HL-60 (cell line): ENCODE results near the gene ZBTB40.

Experiments used
- DNase-seq, 2 experiments: peaks; one replicate each; pipeline ENCODE4 v3.0.0-alpha.2; 2010 to 2020; ENCODE audit warnings: low read depth in 1 of 2, low spot score in 1 of 2
- H3K27ac ChIP-seq: fragments of 250-450 bp; sonication (Bioruptor Pico); replicated peaks from 2 replicates; pipeline ENCODE4 v1.5.1; 2020; ENCODE audit warnings: mild to moderate bottlenecking, moderate library complexity
- H3K27me3 ChIP-seq: fragments of 250-450 bp; sonication (Bioruptor Pico); 2 replicates; pipeline ENCODE4 v1.5.1; 2021; ENCODE audit warnings: mild to moderate bottlenecking, moderate library complexity; ENCODE audit not compliant: insufficient read depth, poor library complexity, severe bottlenecking
- H3K4me3 ChIP-seq: replicated peaks from 2 replicates; pipeline ENCODE4 v1.5.1; 2011; ENCODE audit warnings: mild to moderate bottlenecking, control low read depth, low read length; ENCODE audit not compliant: insufficient read depth
- GABPA ChIP-seq: IDR thresholded peaks from 2 replicates; pipeline ENCODE4 v1.6.1; 2012; ENCODE audit warnings: low read depth
- POLR2AphosphoS5 ChIP-seq: IDR thresholded peaks from 2 replicates; pipeline ENCODE4 v1.6.1; 2012; ENCODE audit warnings: low read depth
- SPI1 ChIP-seq: IDR thresholded peaks from 2 replicates; pipeline ENCODE4 v1.6.1; 2012; ENCODE audit warnings: low read depth, mild to moderate bottlenecking, borderline replicate concordance
- TF ChIP-seq, protein P1 (sequence below): IDR thresholded peaks from 2 replicates; pipeline ENCODE4 v1.6.1; 2012; ENCODE audit warnings: low read depth; ENCODE audit not compliant: insufficient replicate concordance
- TF ChIP-seq, protein P2 (sequence below): IDR thresholded peaks from one replicate; pipeline ENCODE4 v1.5.1; 2011; ENCODE audit warnings: low read length, control low read depth, inconsistent platforms; ENCODE audit not compliant: insufficient read depth

Gene ZBTB40

DNA sequence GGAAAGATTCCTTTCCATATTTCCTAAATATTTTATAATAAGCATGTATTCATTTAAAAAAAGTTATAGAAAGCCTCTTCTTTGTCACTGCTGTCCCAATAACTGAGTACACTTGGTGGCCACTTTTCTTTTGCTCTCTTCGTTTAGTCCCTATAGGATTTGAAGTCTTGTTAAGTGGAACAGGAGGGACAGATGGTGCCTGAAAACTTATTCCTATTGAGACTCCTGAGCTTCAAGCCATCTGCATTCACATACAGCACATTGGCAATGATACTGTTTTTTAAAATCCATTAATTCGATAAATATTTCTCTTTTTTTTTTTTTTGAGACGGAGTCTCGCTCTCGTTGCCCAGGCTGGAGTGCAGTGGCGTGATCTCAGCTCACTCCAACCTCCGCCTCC, 2.0 kb upstream of the ZBTB40 start:
- no peak for DNase-seq
- Histone ChIP-seq H3K27me3 (no peaks in the 10 kb centered on the region), H3K4me3 (no peak overlapping the region), H3K27ac (no peak overlapping the region)
- TF ChIP-seq, protein P1, sequence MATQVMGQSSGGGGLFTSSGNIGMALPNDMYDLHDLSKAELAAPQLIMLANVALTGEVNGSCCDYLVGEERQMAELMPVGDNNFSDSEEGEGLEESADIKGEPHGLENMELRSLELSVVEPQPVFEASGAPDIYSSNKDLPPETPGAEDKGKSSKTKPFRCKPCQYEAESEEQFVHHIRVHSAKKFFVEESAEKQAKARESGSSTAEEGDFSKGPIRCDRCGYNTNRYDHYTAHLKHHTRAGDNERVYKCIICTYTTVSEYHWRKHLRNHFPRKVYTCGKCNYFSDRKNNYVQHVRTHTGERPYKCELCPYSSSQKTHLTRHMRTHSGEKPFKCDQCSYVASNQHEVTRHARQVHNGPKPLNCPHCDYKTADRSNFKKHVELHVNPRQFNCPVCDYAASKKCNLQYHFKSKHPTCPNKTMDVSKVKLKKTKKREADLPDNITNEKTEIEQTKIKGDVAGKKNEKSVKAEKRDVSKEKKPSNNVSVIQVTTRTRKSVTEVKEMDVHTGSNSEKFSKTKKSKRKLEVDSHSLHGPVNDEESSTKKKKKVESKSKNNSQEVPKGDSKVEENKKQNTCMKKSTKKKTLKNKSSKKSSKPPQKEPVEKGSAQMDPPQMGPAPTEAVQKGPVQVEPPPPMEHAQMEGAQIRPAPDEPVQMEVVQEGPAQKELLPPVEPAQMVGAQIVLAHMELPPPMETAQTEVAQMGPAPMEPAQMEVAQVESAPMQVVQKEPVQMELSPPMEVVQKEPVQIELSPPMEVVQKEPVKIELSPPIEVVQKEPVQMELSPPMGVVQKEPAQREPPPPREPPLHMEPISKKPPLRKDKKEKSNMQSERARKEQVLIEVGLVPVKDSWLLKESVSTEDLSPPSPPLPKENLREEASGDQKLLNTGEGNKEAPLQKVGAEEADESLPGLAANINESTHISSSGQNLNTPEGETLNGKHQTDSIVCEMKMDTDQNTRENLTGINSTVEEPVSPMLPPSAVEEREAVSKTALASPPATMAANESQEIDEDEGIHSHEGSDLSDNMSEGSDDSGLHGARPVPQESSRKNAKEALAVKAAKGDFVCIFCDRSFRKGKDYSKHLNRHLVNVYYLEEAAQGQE: no peak
- no peak for TF ChIP-seq SPI1
- TF ChIP-seq GABPA: no peak
- no peak for TF ChIP-seq POLR2AphosphoS5
- TF ChIP-seq, protein P2, sequence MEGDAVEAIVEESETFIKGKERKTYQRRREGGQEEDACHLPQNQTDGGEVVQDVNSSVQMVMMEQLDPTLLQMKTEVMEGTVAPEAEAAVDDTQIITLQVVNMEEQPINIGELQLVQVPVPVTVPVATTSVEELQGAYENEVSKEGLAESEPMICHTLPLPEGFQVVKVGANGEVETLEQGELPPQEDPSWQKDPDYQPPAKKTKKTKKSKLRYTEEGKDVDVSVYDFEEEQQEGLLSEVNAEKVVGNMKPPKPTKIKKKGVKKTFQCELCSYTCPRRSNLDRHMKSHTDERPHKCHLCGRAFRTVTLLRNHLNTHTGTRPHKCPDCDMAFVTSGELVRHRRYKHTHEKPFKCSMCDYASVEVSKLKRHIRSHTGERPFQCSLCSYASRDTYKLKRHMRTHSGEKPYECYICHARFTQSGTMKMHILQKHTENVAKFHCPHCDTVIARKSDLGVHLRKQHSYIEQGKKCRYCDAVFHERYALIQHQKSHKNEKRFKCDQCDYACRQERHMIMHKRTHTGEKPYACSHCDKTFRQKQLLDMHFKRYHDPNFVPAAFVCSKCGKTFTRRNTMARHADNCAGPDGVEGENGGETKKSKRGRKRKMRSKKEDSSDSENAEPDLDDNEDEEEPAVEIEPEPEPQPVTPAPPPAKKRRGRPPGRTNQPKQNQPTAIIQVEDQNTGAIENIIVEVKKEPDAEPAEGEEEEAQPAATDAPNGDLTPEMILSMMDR: no peak

DNA sequence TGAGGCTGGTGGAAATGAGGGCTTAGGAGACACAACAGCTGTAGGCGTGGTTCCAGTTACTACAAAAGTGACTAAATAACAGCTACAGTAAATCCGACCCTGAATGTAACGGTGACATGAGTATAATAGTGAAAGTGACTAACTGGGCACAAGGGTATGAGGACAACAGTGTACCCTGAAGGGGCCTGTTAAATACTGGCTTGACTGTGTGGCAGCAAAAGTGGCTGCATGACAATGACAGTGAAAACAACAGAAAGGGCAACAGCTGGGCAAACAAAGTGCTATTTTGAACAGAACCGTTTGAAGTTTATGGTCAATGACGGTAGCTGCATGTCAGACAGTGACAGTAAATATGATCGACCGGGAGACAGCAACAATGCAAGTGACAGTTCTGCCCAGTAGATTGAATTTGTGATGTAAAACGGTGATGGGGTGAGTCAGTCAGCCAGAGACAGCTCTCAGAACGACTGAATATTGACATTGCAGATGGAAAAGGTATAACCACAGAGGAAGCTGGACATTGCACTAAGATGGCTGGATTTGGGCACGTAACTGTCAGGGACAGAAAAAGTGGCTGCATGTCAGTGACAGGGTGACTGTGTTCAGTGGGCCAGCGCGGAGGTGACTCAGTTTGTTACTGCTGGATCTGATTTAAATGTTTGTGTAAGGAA, 1.2 kb upstream of the ZBTB40 start:
- TF ChIP-seq SPI1 (no peak), GABPA (no peak), POLR2AphosphoS5 (no peak)
- TF ChIP-seq, protein P2: no peak
- TF ChIP-seq, protein P1: no peak
- Histone ChIP-seq H3K27me3 (no peaks in the 10 kb centered on the region), H3K4me3 (no peak overlapping the region), H3K27ac (no peak overlapping the region)
- no peak for DNase-seq

DNA sequence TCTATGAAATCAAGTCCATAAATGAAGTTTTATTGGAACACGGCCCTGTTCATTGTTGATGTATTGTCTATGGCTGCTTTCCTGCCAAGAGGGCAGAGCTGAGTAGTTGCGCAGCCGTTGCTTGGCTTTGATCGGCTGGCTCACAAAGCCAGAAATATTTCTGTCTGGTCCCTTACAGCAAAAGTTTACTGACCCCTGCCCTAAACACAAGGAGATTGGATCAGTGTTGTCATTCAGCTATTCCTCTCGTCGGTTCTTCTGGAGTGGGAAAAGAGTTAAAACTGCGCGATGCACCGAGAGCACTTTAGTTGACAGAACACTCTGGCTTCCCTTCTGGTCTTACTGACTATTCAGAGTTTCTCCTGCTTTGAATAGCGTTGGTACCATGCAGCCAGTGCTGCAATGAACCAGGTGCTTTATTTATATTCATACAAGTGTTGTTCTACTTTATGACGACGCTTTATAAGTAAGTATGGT, 868 bp downstream of the ZBTB40 start:
- peak in 1 of 2 experiments; percentile 34 for DNase-seq
- Histone ChIP-seq H3K27ac (peak overlapping the region; percentile 84), H3K27me3 (no peaks in the 10 kb centered on the region), H3K4me3 (peak overlapping the region; percentile 81)
- TF ChIP-seq, protein P2: no peak
- TF ChIP-seq GABPA (no peak), POLR2AphosphoS5 (no peak), SPI1 (no peak)
- TF ChIP-seq, protein P1: no peak
